Gastroesophageal sphincter (tissue), 4 donors: ENCODE data around the gene SLC17A4. TPM values are rescaled to one million over a fixed set of nuclear protein-coding genes. Genes with fewer than 3 reads are reported as not detected.

Source experiments
- ATAC-seq: fragments of 150-250 bp; one replicate; pipeline ENCODE4 v1.9.1; 2016; ENCODE audit warnings: mild to moderate bottlenecking, moderate library complexity
- H3K27ac ChIP-seq, 4 donors: fragments of 200-600 bp; sonication (generic) in 3 of 4; 1 replicate in 3 of 4; 2 replicates in 1 of 4; pipeline ENCODE4 v1.5.1; 2016 to 2019
- H3K27me3 ChIP-seq: fragments of 200-600 bp; sonication (generic); one replicate; pipeline ENCODE4 v1.5.1; 2019
- H3K36me3 ChIP-seq, 2 donors: fragments of 200-600 bp; sonication (generic); one replicate each; pipeline ENCODE4 v1.5.1; 2019; ENCODE audit warnings: control low read depth in 1 of 2
- H3K4me1 ChIP-seq, 3 donors: fragments of 200-600 bp; sonication (generic); 1 replicate in 2 of 3; 2 replicates in 1 of 3; pipeline ENCODE4 v1.5.1; 2016 to 2019; ENCODE audit warnings: control low read depth in 2 of 3
- H3K4me3 ChIP-seq, 2 donors: fragments of 200-600 bp; sonication (generic); one replicate each; pipeline ENCODE4 v1.5.1; 2019; ENCODE audit warnings: mild to moderate bottlenecking in 1 of 2, moderate library complexity in 1 of 2
- H3K9me3 ChIP-seq, 3 donors: fragments of 200-600 bp; sonication (generic); one replicate each; pipeline ENCODE4 v1.5.1; 2017 to 2019; ENCODE audit warnings: control low read depth in 2 of 3
- EP300 ChIP-seq: sonication (generic); formaldehyde crosslinking; IDR thresholded peaks from one replicate; pipeline ENCODE4 v1.6.1; 2017; ENCODE audit warnings: antibody characterized with exemption, mild to moderate bottlenecking
- POLR2A ChIP-seq, 2 donors: fragments of 450-650 bp; IDR thresholded peaks; one replicate each; pipeline ENCODE4 v1.6.1; 2017; ENCODE audit warnings: antibody characterized with exemption in 2 of 2, mild to moderate bottlenecking in 2 of 2, moderate library complexity in 1 of 2
- POLR2AphosphoS5 ChIP-seq: sonication (generic); formaldehyde crosslinking; IDR thresholded peaks from one replicate; pipeline ENCODE4 v1.6.1; 2017; ENCODE audit warnings: antibody characterized with exemption
- WGBS, 2 donors: methylation state at CpG; one replicate each; pipeline ENCODE4 v1.1.5; 2018; ENCODE audit warnings: low coverage in 1 of 2; 5-methylcytosine and 5-hydroxymethylcytosine counted together
- total RNA-seq, 4 donors: library from RNA; depleted of rRNA; stranded (reverse); fragments of >200 nt; gene quantifications; one replicate each; pipeline ENCODE4 v1.1.0, GENCODE V29; 2016
- TF ChIP-seq, protein P1 (sequence below), 4 experiments: fragments of 200-600 bp in 2 of 4; fragments of 450-650 bp in 2 of 4; sonication (generic) in 1 of 4; IDR thresholded peaks; one replicate each; pipeline ENCODE4 v1.5.1; 2017 to 2019; ENCODE audit warnings: antibody characterized with exemption in 4 of 4, mild to moderate bottlenecking in 2 of 4, moderate library complexity in 2 of 4

SLC17A4 gene
- total RNA-seq, 4 donors from 2014 or later, result not detected

GRCh38 chr6:25713824-25714223 lies 40.7 kb upstream of the SLC17A4 start:
- 25 to 75% methylated on average over 1 of the region's 1 CpG for WGBS, 2 donors
- TF ChIP-seq EP300, result no peak
- TF ChIP-seq, protein P1, sequence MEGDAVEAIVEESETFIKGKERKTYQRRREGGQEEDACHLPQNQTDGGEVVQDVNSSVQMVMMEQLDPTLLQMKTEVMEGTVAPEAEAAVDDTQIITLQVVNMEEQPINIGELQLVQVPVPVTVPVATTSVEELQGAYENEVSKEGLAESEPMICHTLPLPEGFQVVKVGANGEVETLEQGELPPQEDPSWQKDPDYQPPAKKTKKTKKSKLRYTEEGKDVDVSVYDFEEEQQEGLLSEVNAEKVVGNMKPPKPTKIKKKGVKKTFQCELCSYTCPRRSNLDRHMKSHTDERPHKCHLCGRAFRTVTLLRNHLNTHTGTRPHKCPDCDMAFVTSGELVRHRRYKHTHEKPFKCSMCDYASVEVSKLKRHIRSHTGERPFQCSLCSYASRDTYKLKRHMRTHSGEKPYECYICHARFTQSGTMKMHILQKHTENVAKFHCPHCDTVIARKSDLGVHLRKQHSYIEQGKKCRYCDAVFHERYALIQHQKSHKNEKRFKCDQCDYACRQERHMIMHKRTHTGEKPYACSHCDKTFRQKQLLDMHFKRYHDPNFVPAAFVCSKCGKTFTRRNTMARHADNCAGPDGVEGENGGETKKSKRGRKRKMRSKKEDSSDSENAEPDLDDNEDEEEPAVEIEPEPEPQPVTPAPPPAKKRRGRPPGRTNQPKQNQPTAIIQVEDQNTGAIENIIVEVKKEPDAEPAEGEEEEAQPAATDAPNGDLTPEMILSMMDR (IDR thresholded peaks at IDR 0.05), result no peak
- TF ChIP-seq POLR2AphosphoS5, result no peak
- TF ChIP-seq POLR2A (IDR thresholded peaks at IDR 0.05), result no peak
- Histone ChIP-seq H3K4me1 (no peaks in the 10 kb centered on the region), H3K9me3 (no peaks in the 10 kb centered on the region), H3K27me3 (no peaks in the 10 kb centered on the region), H3K27ac (no peak overlapping the region), H3K36me3 (no peaks in the 10 kb centered on the region), H3K4me3 (no peak overlapping the region)
- ATAC-seq, result no peak

DNA sequence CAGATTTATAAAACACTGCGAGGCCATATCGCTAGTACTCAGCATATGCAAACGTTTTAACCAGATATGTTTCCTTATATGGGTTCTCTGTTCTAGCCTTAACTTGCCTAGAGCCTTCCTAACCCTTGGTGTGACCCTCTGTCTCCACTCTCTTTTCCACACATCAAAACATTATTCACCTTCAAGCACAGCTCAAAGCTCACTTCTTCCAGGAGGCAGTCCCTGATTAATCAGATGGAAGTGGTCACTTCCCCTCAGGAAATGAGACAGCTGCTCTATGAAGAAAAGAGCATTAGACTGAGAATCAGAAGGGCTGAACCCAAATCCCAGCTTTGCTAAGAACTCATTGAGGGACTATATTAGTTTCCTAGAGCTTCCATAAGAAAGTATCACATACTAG lies 39.8 kb upstream of the SLC17A4 start:
- no peak for ATAC-seq
- Histone ChIP-seq H3K4me1 (no peaks in the 10 kb centered on the region), H3K9me3 (no peaks in the 10 kb centered on the region), H3K4me3 (no peak overlapping the region), H3K27ac (no peak overlapping the region), H3K36me3 (no peaks in the 10 kb centered on the region), H3K27me3 (no peaks in the 10 kb centered on the region)
- TF ChIP-seq POLR2AphosphoS5 (no peak), POLR2A (IDR thresholded peaks at IDR 0.05) (no peak), EP300 (no peak)
- TF ChIP-seq, protein P1 (IDR thresholded peaks at IDR 0.05), result no peak
- WGBS, 2 donors, result 33 to 41% methylated on average over 3 of the region's 3 CpGs

- Histone ChIP-seq H3K36me3 (no peaks in the 10 kb centered on the region), H3K4me3 (no peak overlapping the region), H3K9me3 (no peaks in the 10 kb centered on the region), H3K27ac (no peak overlapping the region), H3K27me3 (peaks cover 2% of the 10 kb centered on the region), H3K4me1 (no peaks in the 10 kb centered on the region)
- 24 to 35% methylated on average over 4 of the region's 4 CpGs for WGBS, 2 donors
- ATAC-seq, result no peak
- TF ChIP-seq, protein P1 (IDR thresholded peaks at IDR 0.05), result no peak
Observed at GRCh38 chr6:25715794-25716193, 38.7 kb upstream of the SLC17A4 start.

DNA sequence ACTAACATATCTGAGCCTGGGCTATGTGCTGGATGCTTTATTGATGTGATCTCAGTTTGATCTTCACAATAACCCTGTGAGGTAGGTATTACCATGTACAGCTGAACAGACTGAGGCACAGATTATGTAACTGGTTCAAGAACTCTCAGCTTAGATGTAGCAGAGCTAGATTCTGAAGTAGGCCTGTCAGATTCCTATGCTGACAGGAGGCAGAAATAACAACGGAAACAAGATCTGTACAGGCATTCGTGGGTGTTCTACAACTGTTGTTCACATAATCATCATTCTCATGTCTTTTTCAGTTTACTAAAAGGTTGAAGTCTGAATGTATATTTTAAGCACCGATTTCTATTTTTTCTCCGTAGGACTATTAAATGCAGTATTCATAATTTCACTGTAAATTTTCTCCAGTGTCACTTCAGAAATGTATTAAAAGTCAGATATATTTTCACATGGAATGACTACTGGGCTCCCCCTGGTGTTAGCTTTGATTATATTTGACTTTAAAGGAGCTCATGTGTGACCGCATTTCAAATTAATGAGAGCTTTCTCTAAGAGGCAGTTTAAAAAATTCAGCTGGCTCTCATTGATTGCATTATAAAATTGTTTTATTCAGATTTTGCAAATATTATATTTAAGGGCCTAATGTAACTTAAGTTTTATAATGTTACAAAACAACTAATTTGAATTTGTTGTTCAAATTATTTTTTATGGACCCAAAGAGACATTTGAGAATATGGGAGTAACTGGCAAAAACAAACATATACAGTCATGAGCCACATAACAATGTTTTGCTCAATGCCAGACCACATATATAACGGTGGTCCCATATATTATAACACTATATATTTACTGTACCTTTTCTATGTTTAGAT lies 36.4 kb upstream of the SLC17A4 start:
- no peaks in the 10 kb centered on the region for H3K9me3 ChIP-seq
- no peak overlapping the region for H3K27ac ChIP-seq
- H3K36me3 ChIP-seq, result no peaks in the 10 kb centered on the region
- no peak for ATAC-seq
- H3K4me3 ChIP-seq, result no peak overlapping the region
- WGBS, 2 donors, result 19 to 29% methylated on average over 6 of the region's 6 CpGs
- H3K4me1 ChIP-seq, result no peaks in the 10 kb centered on the region
- peaks cover 10% of the 10 kb centered on the region for H3K27me3 ChIP-seq
- no peak for TF ChIP-seq POLR2AphosphoS5
- TF ChIP-seq, protein P1 (IDR thresholded peaks at IDR 0.05), result peak in 3 of 4 experiments; percentile 21 to 35 (median 25)
